ENCODE results near the gene GPR153.

The GPR153 gene

GRCh38 chr1:6208723-6209660, 51.9 kb downstream of the GPR153 start:
- in situ Hi-C loops (cut with MboI; ENCODE audit: low sequenced_read_pairs), result no loop called here

- in situ Hi-C loops (cut with MboI; ENCODE audit: low sequenced_read_pairs), result no loop called here
These were observed 53.0 kb downstream of the GPR153 start for GRCh38 chr1:6207921-6208320.

- in situ Hi-C loops (cut with MboI; ENCODE audit: low sequenced_read_pairs), result no loop called here
These were observed 53.6 kb downstream of the GPR153 start for GRCh38 chr1:6207075-6207885.

GRCh38 chr1:6206520-6206855, 54.4 kb downstream of the GPR153 start:
- in situ Hi-C loops (cut with MboI; ENCODE audit: low sequenced_read_pairs), result no loop called here

GRCh38 chr1:6205849-6206519, 54.9 kb downstream of the GPR153 start, which contains the start of gene RNF207:
Gene RNF207 (plus strand): TSS chr1:6206119. CDS start chr1:6206536, 417 bp downstream.
- in situ Hi-C loops (cut with MboI; ENCODE audit: low sequenced_read_pairs), result no loop called here

- in situ Hi-C loops (cut with MboI; ENCODE audit: low sequenced_read_pairs), result no loop called here
These were observed 58.6 kb downstream of the GPR153 start for GRCh38 chr1:6202256-6202655.

GRCh38 chr1:6200188-6200809, 60.6 kb downstream of the GPR153 start:
- in situ Hi-C loops (cut with MboI; ENCODE audit: low sequenced_read_pairs), result no loop called here

- in situ Hi-C loops (cut with MboI; ENCODE audit: low sequenced_read_pairs), result no loop called here
These were observed 61.4 kb downstream of the GPR153 start, which contains the start of gene RPL22 for GRCh38 chr1:6199298-6200187. Gene RPL22 (minus strand): TSS chr1:6199595. CDS start chr1:6199573, 22 bp downstream.

- in situ Hi-C loops (cut with MboI; ENCODE audit: low sequenced_read_pairs), result no loop called here
These were observed 62.1 kb downstream of the GPR153 start for GRCh38 chr1:6198646-6199297.

GRCh38 chr1:6197746-6198427, 63.0 kb downstream of the GPR153 start:
- in situ Hi-C loops (cut with MboI; ENCODE audit: low sequenced_read_pairs), result no loop called here
